HepG2 (cell line): ENCODE measurements around the gene AFF4. TPM values are rescaled to one million over a fixed set of nuclear protein-coding genes. Genes with fewer than 3 reads are reported as not detected.

ENCODE experiments used
- BRCA1 ChIP-seq: sonication (generic); formaldehyde crosslinking; IDR thresholded peaks from 2 replicates; pipeline ENCODE4 v1.4.0; 2020; ENCODE audit warnings: missing genetic modification reagents
- CEBPG ChIP-seq: IDR thresholded peaks from 2 replicates; pipeline ENCODE4 v1.6.1; 2016
- FIP1L1 ChIP-seq: fragments of 200-400 bp; formaldehyde crosslinking; IDR thresholded peaks from 2 replicates; pipeline ENCODE4 v1.6.1; 2018; ENCODE audit warnings: low read depth, mild to moderate bottlenecking, low read length, moderate library complexity, borderline replicate concordance; ENCODE audit not compliant: insufficient read depth
- FLYWCH1 ChIP-seq: sonication (generic); formaldehyde crosslinking; IDR thresholded peaks from 2 replicates; pipeline ENCODE4 v1.8.1; 2023; ENCODE audit warnings: mild to moderate bottlenecking, missing genetic modification reagents
- FOSL2 ChIP-seq: sonication (generic); formaldehyde crosslinking; IDR thresholded peaks from 2 replicates; pipeline ENCODE4 v1.4.0; 2020; ENCODE audit warnings: missing genetic modification reagents
- FOXK2 ChIP-seq: fragments of 450-650 bp; IDR thresholded peaks from 2 replicates; pipeline ENCODE4 v1.6.1; 2016
- HDAC2 ChIP-seq: sonication (generic); formaldehyde crosslinking; IDR thresholded peaks from 2 replicates; pipeline ENCODE4 v1.4.0; 2020; ENCODE audit warnings: missing genetic modification reagents
- IKZF1 ChIP-seq: fragments of 450-650 bp; IDR thresholded peaks from 2 replicates; pipeline ENCODE4 v1.7.1; 2016
- KDM1A ChIP-seq: IDR thresholded peaks from 2 replicates; pipeline ENCODE4 v1.6.1; 2016; ENCODE audit warnings: missing compliant biosample characterization
- POLR2G ChIP-seq: fragments of 200-400 bp; formaldehyde crosslinking; IDR thresholded peaks from 2 replicates; pipeline ENCODE4 v1.6.1; 2018; ENCODE audit warnings: mild to moderate bottlenecking, low read depth, low read length, moderate library complexity
- PRDM10 ChIP-seq: sonication (generic); formaldehyde crosslinking; IDR thresholded peaks from 2 replicates; pipeline ENCODE4 v1.4.0; 2020; ENCODE audit warnings: low read depth, missing genetic modification reagents
- RXRA ChIP-seq: sonication (generic); formaldehyde crosslinking; IDR thresholded peaks from 2 replicates; pipeline ENCODE4 v1.5.1; 2020; ENCODE audit warnings: missing genetic modification reagents
- SMAD1 ChIP-seq: sonication (generic); formaldehyde crosslinking; IDR thresholded peaks from 2 replicates; pipeline ENCODE4 v1.4.0; 2020; ENCODE audit warnings: missing genetic modification reagents, low read depth, mild to moderate bottlenecking, borderline replicate concordance
- SMC3 ChIP-seq: IDR thresholded peaks from 2 replicates; pipeline ENCODE4 v1.6.1; 2011; ENCODE audit warnings: low read length, improper control_type of control experiment
- TARDBP ChIP-seq: sonication (generic); formaldehyde crosslinking; IDR thresholded peaks from 2 replicates; pipeline ENCODE4 v1.8.0; 2022; ENCODE audit warnings: mild to moderate bottlenecking, missing genetic modification reagents
- TCF7 ChIP-seq: sonication (generic); IDR thresholded peaks from 2 replicates; pipeline ENCODE4 v1.6.1; 2016; ENCODE audit warnings: antibody characterized with exemption, low read depth
- ZFY ChIP-seq: sonication (generic); formaldehyde crosslinking; IDR thresholded peaks from 2 replicates; pipeline ENCODE4 v1.4.0; 2020; ENCODE audit warnings: missing genetic modification reagents
- ZNF335 ChIP-seq: sonication (generic); formaldehyde crosslinking; IDR thresholded peaks from 2 replicates; pipeline ENCODE4 v1.4.0; 2020; ENCODE audit warnings: missing genetic modification reagents
- ZNF556 ChIP-seq: sonication (generic); formaldehyde crosslinking; IDR thresholded peaks from 2 replicates; pipeline ENCODE4 v1.4.0; 2020; ENCODE audit warnings: mild to moderate bottlenecking, missing genetic modification reagents, borderline replicate concordance
- ZNF644 ChIP-seq: IDR thresholded peaks from 2 replicates; pipeline ENCODE4 v1.6.1; 2016; ENCODE audit warnings: low read depth
- ZNF770 ChIP-seq: sonication (generic); formaldehyde crosslinking; IDR thresholded peaks from 2 replicates; pipeline ENCODE4 v1.5.0; 2020; ENCODE audit warnings: mild to moderate bottlenecking, missing genetic modification reagents
- ZNF800 ChIP-seq: sonication (generic); formaldehyde crosslinking; IDR thresholded peaks from 2 replicates; pipeline ENCODE4 v1.4.0; 2020; ENCODE audit warnings: missing genetic modification reagents
- polyA plus RNA-seq, 8 experiments: library from polyadenylated mRNA; depleted of rRNA in 3 of 8; stranded (reverse) in 7 of 8; unstranded in 1 of 8; fragments of >200 nt; fragmentation: Illumina TruSeq in 4 of 8; extraction: Trizol in 4 of 8; gene quantifications; 2 replicates each; pipeline versions ENCODE4 v1.2.1 to v1.2.3, GENCODE V29; 2011 to 2016; ENCODE audit warnings: low read depth in 4 of 8, missing spikeins in 1 of 8, mixed read lengths in 1 of 8; ENCODE audit not compliant: insufficient read depth in 1 of 8
- total RNA-seq, 5 experiments: library from RNA; depleted of rRNA; stranded (reverse); fragments of >200 nt; fragmentation: Illumina TruSeq; extraction: Trizol; gene quantifications; 2 replicates each; pipeline ENCODE4 v1.2.3, GENCODE V29; 2016; ENCODE audit warnings: low read depth in 1 of 5

The AFF4 gene
- total and polyA plus RNA-seq, 2 of the 13 experiments (the other 11 are each of a cell fraction or from before 2014, with no cell fraction given), result 22.1 to 25.5 TPM

GRCh38 chr5:132839426-132840301, 123.8 kb downstream of the AFF4 start (continued):
- TF ChIP-seq KDM1A (CRISPR knock-in tag) (0 out of 2 replicates have a peak, but pooled peaks have one; percentile 45), CEBPG (CRISPR knock-in tag) (peak; percentile 94), SMC3 (peak; percentile 34; the same call in 1 of the 2 replicates), HDAC2 (CRISPR knock-in tag) (peak; percentile 72), BRCA1 (CRISPR knock-in tag) (0 out of 2 replicates have a peak, but pooled peaks have one; percentile 46), IKZF1 (no peak), ZNF644 (CRISPR knock-in tag) (0 out of 2 replicates have a peak, but pooled peaks have one; percentile 53), ZFY (CRISPR knock-in tag) (peak; percentile 30), FOXK2 (peak; percentile 3; the same call in 1 of the 2 replicates), ZNF335 (CRISPR knock-in tag) (peak; percentile 31; the same call in 1 of the 2 replicates), SMAD1 (no peak), POLR2G (peak; percentile 82), TARDBP (CRISPR knock-in tag) (peak; percentile 85), FIP1L1 (no peak), TCF7 (peak; percentile 94), FLYWCH1 (CRISPR knock-in tag) (peak; percentile 20; the same call in 1 of the 2 replicates), RXRA (CRISPR knock-in tag) (peak; percentile 55; the same call in 1 of the 2 replicates), ZNF556 (CRISPR knock-in tag) (0 out of 2 replicates have a peak, but pooled peaks have one; percentile 68), PRDM10 (peak; percentile 38; the same call in 1 of the 2 replicates), ZNF770 (CRISPR knock-in tag) (0 out of 2 replicates have a peak, but pooled peaks have one; percentile 40), FOSL2 (CRISPR knock-in tag) (peak; percentile 56; the same call in 1 of the 2 replicates), ZNF800 (peak; percentile 52; the same call in 1 of the 2 replicates)
